ENCODE results near the gene MPP1.

MPP1 gene

DNA sequence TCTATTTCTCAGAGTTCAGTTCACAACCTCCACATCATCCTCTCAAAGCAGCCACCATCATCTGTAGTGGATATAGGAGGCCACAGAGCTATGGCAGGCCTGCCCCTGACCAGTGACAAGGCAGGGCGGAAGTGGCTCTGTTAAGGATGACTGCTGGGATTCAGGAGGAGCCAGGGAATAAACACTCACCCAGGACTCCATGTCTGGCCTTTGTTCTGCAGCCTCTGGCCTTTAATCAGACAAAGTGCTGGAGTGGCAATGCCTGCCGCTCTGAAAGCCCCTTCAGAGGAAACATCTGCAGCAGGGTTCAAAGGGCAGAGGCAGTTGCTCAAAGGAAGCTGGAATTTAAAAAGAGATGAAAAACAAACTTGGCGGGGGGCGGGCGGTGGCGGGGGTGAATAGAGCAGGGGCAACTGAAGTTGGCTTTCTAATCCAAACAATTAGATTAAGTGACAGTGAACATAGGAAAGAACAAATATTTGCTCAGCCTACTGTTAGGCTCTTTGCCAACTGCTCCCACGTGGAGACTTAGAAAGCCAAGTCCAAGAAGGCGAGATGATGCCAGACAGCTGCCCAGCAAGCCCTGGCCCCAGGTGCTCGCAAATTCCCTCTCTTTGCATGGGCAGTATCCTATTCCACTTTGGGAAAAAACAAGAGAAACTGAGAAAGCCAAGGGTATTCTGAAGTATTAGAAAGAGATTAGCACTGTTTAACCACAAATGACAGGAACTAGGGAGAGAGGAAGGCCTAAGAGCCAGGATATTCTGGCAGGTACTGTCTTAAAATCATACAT lies 5.5 kb downstream of the MPP1 start (continued):
- TF ChIP-seq, protein P1, sequence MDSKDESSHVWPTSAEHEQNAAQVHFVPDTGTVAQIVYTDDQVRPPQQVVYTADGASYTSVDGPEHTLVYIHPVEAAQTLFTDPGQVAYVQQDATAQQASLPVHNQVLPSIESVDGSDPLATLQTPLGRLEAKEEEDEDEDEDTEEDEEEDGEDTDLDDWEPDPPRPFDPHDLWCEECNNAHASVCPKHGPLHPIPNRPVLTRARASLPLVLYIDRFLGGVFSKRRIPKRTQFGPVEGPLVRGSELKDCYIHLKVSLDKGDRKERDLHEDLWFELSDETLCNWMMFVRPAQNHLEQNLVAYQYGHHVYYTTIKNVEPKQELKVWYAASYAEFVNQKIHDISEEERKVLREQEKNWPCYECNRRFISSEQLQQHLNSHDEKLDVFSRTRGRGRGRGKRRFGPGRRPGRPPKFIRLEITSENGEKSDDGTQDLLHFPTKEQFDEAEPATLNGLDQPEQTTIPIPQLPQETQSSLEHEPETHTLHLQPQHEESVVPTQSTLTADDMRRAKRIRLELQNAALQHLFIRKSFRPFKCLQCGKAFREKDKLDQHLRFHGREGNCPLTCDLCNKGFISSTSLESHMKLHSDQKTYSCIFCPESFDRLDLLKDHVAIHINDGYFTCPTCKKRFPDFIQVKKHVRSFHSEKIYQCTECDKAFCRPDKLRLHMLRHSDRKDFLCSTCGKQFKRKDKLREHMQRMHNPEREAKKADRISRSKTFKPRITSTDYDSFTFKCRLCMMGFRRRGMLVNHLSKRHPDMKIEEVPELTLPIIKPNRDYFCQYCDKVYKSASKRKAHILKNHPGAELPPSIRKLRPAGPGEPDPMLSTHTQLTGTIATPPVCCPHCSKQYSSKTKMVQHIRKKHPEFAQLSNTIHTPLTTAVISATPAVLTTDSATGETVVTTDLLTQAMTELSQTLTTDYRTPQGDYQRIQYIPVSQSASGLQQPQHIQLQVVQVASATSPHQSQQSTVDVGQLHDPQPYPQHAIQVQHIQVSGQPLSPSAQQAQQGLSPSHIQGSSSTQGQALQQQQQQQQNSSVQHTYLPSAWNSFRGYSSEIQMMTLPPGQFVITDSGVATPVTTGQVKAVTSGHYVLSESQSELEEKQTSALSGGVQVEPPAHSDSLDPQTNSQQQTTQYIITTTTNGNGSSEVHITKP (tag by site-specific recombination; IDR thresholded peaks at IDR 0.05) = no peak
- TF ChIP-seq TRIM28 (IDR thresholded peaks at IDR 0.05; ENCODE audit: borderline replicate concordance, low read length) (no peak), SP7 (tag by site-specific recombination; IDR thresholded peaks at IDR 0.05) (peak; percentile 27), SP3 (tag by site-specific recombination; IDR thresholded peaks at IDR 0.05) (no peak), ZNF169 (tag by site-specific recombination; IDR thresholded peaks at IDR 0.05) (no peak), ZNF112 (tag by site-specific recombination; IDR thresholded peaks at IDR 0.05) (no peak), ZNF140 (tag by site-specific recombination; IDR thresholded peaks at IDR 0.05) (no peak), ZNF2 (tag by site-specific recombination; IDR thresholded peaks at IDR 0.05) (no peak), KLF16 (tag by site-specific recombination; IDR thresholded peaks at IDR 0.05) (no peak), ZNF830 (tag by site-specific recombination; IDR thresholded peaks at IDR 0.05; ENCODE audit: low read depth) (no peak), SCRT2 (tag by site-specific recombination; IDR thresholded peaks at IDR 0.05) (no peak), ZNF302 (tag by site-specific recombination; IDR thresholded peaks at IDR 0.05; ENCODE audit: low read depth) (no peak), KLF10 (tag by site-specific recombination; IDR thresholded peaks at IDR 0.05) (no peak), ZBTB48 (tag by site-specific recombination; IDR thresholded peaks at IDR 0.05) (no peak), ZFP37 (tag by site-specific recombination; IDR thresholded peaks at IDR 0.05) (no peak), ZNF404 (tag by site-specific recombination; IDR thresholded peaks at IDR 0.05) (no peak), SP2 (tag by site-specific recombination; IDR thresholded peaks at IDR 0.05) (0 out of 2 replicates have a peak, but pooled peaks have one; percentile 10), ZNF155 (tag by site-specific recombination; IDR thresholded peaks at IDR 0.05) (no peak), ZNF416 (tag by site-specific recombination; IDR thresholded peaks at IDR 0.05) (no peak), SETDB1 (IDR thresholded peaks at IDR 0.05; ENCODE audit: insufficient read length, low read length) (no peak), ZNF629 (tag by site-specific recombination; IDR thresholded peaks at IDR 0.05) (no peak)
- TF ChIP-seq, protein P2, sequence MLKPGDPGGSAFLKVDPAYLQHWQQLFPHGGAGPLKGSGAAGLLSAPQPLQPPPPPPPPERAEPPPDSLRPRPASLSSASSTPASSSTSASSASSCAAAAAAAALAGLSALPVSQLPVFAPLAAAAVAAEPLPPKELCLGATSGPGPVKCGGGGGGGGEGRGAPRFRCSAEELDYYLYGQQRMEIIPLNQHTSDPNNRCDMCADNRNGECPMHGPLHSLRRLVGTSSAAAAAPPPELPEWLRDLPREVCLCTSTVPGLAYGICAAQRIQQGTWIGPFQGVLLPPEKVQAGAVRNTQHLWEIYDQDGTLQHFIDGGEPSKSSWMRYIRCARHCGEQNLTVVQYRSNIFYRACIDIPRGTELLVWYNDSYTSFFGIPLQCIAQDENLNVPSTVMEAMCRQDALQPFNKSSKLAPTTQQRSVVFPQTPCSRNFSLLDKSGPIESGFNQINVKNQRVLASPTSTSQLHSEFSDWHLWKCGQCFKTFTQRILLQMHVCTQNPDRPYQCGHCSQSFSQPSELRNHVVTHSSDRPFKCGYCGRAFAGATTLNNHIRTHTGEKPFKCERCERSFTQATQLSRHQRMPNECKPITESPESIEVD (tag by site-specific recombination; IDR thresholded peaks at IDR 0.05) = peak; percentile 59; the same call in 1 of the 2 replicates
- TF ChIP-seq, protein P3, sequence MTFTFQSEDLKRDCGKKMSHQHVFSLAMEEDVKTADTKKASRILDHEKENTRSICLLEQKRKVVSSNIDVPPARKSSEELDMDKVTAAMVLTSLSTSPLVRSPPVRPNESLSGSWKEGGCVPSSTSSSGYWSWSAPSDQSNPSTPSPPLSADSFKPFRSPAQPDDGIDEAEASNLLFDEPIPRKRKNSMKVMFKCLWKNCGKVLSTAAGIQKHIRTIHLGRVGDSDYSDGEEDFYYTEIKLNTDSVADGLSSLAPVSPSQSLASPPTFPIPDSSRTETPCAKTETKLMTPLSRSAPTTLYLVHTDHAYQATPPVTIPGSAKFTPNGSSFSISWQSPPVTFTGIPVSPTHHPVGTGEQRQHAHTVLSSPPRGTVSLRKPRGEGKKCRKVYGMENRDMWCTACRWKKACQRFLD (tag by site-specific recombination; IDR thresholded peaks at IDR 0.05) = no peak
- TF ChIP-seq, protein P4, sequence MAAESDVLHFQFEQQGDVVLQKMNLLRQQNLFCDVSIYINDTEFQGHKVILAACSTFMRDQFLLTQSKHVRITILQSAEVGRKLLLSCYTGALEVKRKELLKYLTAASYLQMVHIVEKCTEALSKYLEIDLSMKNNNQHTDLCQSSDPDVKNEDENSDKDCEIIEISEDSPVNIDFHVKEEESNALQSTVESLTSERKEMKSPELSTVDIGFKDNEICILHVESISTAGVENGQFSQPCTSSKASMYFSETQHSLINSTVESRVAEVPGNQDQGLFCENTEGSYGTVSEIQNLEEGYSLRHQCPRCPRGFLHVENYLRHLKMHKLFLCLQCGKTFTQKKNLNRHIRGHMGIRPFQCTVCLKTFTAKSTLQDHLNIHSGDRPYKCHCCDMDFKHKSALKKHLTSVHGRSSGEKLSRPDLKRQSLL (tag by site-specific recombination; IDR thresholded peaks at IDR 0.05) = no peak
- TF ChIP-seq, protein P5, sequence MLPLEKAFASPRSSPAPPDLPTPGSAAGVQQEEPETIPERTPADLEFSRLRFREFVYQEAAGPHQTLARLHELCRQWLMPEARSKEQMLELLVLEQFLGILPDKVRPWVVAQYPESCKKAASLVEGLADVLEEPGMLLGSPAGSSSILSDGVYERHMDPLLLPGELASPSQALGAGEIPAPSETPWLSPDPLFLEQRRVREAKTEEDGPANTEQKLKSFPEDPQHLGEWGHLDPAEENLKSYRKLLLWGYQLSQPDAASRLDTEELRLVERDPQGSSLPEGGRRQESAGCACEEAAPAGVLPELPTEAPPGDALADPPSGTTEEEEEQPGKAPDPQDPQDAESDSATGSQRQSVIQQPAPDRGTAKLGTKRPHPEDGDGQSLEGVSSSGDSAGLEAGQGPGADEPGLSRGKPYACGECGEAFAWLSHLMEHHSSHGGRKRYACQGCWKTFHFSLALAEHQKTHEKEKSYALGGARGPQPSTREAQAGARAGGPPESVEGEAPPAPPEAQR (tag by site-specific recombination; IDR thresholded peaks at IDR 0.05) = no peak
- TF ChIP-seq, protein P6, sequence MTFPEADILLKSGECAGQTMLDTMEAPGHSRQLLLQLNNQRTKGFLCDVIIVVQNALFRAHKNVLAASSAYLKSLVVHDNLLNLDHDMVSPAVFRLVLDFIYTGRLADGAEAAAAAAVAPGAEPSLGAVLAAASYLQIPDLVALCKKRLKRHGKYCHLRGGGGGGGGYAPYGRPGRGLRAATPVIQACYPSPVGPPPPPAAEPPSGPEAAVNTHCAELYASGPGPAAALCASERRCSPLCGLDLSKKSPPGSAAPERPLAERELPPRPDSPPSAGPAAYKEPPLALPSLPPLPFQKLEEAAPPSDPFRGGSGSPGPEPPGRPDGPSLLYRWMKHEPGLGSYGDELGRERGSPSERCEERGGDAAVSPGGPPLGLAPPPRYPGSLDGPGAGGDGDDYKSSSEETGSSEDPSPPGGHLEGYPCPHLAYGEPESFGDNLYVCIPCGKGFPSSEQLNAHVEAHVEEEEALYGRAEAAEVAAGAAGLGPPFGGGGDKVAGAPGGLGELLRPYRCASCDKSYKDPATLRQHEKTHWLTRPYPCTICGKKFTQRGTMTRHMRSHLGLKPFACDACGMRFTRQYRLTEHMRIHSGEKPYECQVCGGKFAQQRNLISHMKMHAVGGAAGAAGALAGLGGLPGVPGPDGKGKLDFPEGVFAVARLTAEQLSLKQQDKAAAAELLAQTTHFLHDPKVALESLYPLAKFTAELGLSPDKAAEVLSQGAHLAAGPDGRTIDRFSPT (tag by site-specific recombination; IDR thresholded peaks at IDR 0.05) = no peak
